CD4-positive, alpha-beta T cell (primary cell): ENCODE results near the gene ANKRD33B. TPM values are rescaled to one million over a fixed set of nuclear protein-coding genes. Genes with fewer than 3 reads are reported as not detected.

ENCODE experiments used
- ATAC-seq: fragments of 200-7000 bp; cut with Tn5 transposase; one replicate; pipeline ENCODE4 v1.10.0; 2022; ENCODE audit warnings: mild to moderate bottlenecking; ENCODE audit not compliant: poor library complexity
- CTCF ChIA-PET: fragments of 350-600 bp; sonication (Branson Sonifier 250); formaldehyde crosslinking; loops from one replicate; lab custom pipeline; 2021; ENCODE audit warnings: antibody characterized with exemption, inconsistent platforms; lab: Charles Lee
- POLR2A ChIA-PET: fragments of 350-600 bp; sonication (Branson Sonifier 250); formaldehyde crosslinking; loops from one replicate; lab custom pipeline; 2021; ENCODE audit warnings: antibody characterized with exemption, inconsistent platforms; lab: Charles Lee
- DNase-seq, 14 experiments: peaks; one replicate each; pipeline ENCODE4 v3.0.0-alpha.2; 2013 to 2020; ENCODE audit warnings: mixed read lengths in 2 of 14
- H3K27ac ChIP-seq, 2 donors: one replicate each; pipeline versions ENCODE4 v1.5.1 to v1.7.0; 2013; ENCODE audit warnings: low read length in 2 of 2, low read depth in 1 of 2, mild to moderate bottlenecking in 1 of 2
- H3K27me3 ChIP-seq, 2 experiments: 1 replicate in 1 of 2; 2 replicates in 1 of 2; pipeline versions ENCODE4 v1.6.1 to v1.7.0; 2013; ENCODE audit warnings: low read length in 2 of 2, control low read depth in 1 of 2, mild to moderate bottlenecking in 1 of 2, moderate library complexity in 1 of 2; ENCODE audit not compliant: insufficient read depth in 2 of 2, control insufficient read depth in 1 of 2
- H3K36me3 ChIP-seq: one replicate; pipeline ENCODE4 v1.6.1; 2013; ENCODE audit warnings: low read length, control low read depth; ENCODE audit not compliant: insufficient read depth
- H3K4me1 ChIP-seq: one replicate; pipeline ENCODE4 v1.6.1; 2013; ENCODE audit warnings: low read length, control low read depth; ENCODE audit not compliant: insufficient read depth
- H3K4me3 ChIP-seq: one replicate; pipeline ENCODE4 v1.5.1; 2013; ENCODE audit warnings: mild to moderate bottlenecking, low read length, moderate library complexity
- H3K9me3 ChIP-seq, 2 experiments: 1 replicate in 1 of 2; 2 replicates in 1 of 2; pipeline versions ENCODE4 v1.6.1 to v1.7.0; 2013; ENCODE audit warnings: low read length in 2 of 2, mild to moderate bottlenecking in 2 of 2, control low read depth in 1 of 2, moderate library complexity in 1 of 2; ENCODE audit not compliant: control insufficient read depth in 1 of 2, insufficient read depth in 1 of 2
- H3K27ac Mint-ChIP-seq: one replicate; pipeline ENCODE4 v1.8.0; 2020; ENCODE audit warnings: mixed read lengths
- H3K27me3 Mint-ChIP-seq: one replicate; pipeline ENCODE4 v1.8.0; 2021; ENCODE audit warnings: mixed read lengths
- H3K36me3 Mint-ChIP-seq: one replicate; pipeline ENCODE4 v1.8.0; 2021; ENCODE audit warnings: low read depth, mixed read lengths
- H3K4me1 Mint-ChIP-seq: one replicate; pipeline ENCODE4 v1.8.0; 2021; ENCODE audit warnings: low read depth, mixed read lengths
- H3K4me3 Mint-ChIP-seq: one replicate; pipeline ENCODE4 v1.8.0; 2020; ENCODE audit warnings: mild to moderate bottlenecking, mixed read lengths
- H3K9me3 Mint-ChIP-seq: one replicate; pipeline ENCODE4 v1.8.0; 2020; ENCODE audit warnings: mixed read lengths
- CTCF ChIP-seq: fragments of 200-600 bp; IDR thresholded peaks from one replicate; pipeline ENCODE4 v1.8.0; 2022; ENCODE audit warnings: antibody characterized with exemption, mild to moderate bottlenecking
- intact Hi-C, 2 experiments: fragments of 100-400 bp; cut with DNase I in 1 of 2; cut with micrococcal nuclease in 1 of 2; formaldehyde crosslinking; loops; one replicate each; pipeline versions ENCODE4 v1.15.1 to v1.9.0; 2023 to 2025; cut with DNase I, micrococcal nuclease
- total RNA-seq, 174 experiments: library from RNA in 2 of 174; stranded (reverse) in 2 of 174; gene quantifications; one replicate each; pipeline ENCODE4 v1.2.3 and lab custom pipeline; 2021 to 2026

Gene ANKRD33B
- total RNA-seq, 2 experiments from 2014 or later, result 0.99 to 1.3 TPM

GRCh38 chr5:10550222-10550995 is 13.5 kb upstream of the ANKRD33B start:
- CTCF ChIA-PET, result no interaction called here
- Mint-ChIP-seq H3K4me1 (no peaks in the 10 kb centered on the region), H3K36me3 (no peaks in the 10 kb centered on the region), H3K4me3 (no peak overlapping the region), H3K27me3 (no peaks in the 10 kb centered on the region), H3K27ac (no peak overlapping the region), H3K9me3 (no peaks in the 10 kb centered on the region)
- no peak overlapping the region for H3K4me3 ChIP-seq
- H3K36me3 ChIP-seq, result no peaks in the 10 kb centered on the region
- TF ChIP-seq CTCF, result no peak
- intact Hi-C loops, result loop anchor here in 1 of 2 experiments (5.0 kb wide), 1 partner anchor 207 kb away; no protein-coding TSS in a partner anchor
- H3K27me3 ChIP-seq, result no peaks in the 10 kb centered on the region
- POLR2A ChIA-PET, result no interaction called here
- no peak for ATAC-seq
- H3K9me3 ChIP-seq, result peaks cover 0 to 10% of the 10 kb centered on the region in 2 experiments
- no peak for DNase-seq
- peaks cover 10% of the 10 kb centered on the region for H3K4me1 ChIP-seq
- no peak overlapping the region for H3K27ac ChIP-seq

GRCh38 chr5:10551782-10552138 is 12.1 kb upstream of the ANKRD33B start:
- Histone ChIP-seq H3K36me3 (no peaks in the 10 kb centered on the region), H3K27ac (no peak overlapping the region), H3K27me3 (peaks cover 3 to 6% of the 10 kb centered on the region in 2 experiments), H3K9me3 (peaks cover 0 to 10% of the 10 kb centered on the region in 2 experiments), H3K4me3 (no peak overlapping the region), H3K4me1 (peaks cover 10% of the 10 kb centered on the region)
- Mint-ChIP-seq H3K4me3 (no peak overlapping the region), H3K36me3 (no peaks in the 10 kb centered on the region), H3K27ac (no peak overlapping the region), H3K4me1 (no peaks in the 10 kb centered on the region), H3K27me3 (peaks cover 4% of the 10 kb centered on the region), H3K9me3 (no peaks in the 10 kb centered on the region)
- ChIA-PET POLR2A (no interaction called here), CTCF (no interaction called here)
- intact Hi-C loops, result loop anchor here in 1 of 2 experiments (5.0 kb wide), 1 partner anchor 206 kb away; no protein-coding TSS in a partner anchor
- TF ChIP-seq CTCF, result no peak
- DNase-seq (no peak), ATAC-seq (no peak)

- Histone ChIP-seq H3K4me3 (no peak overlapping the region), H3K27ac (no peak overlapping the region), H3K9me3 (peaks cover 0 to 10% of the 10 kb centered on the region in 2 experiments), H3K27me3 (peaks cover 3 to 6% of the 10 kb centered on the region in 2 experiments), H3K4me1 (peaks cover 10% of the 10 kb centered on the region), H3K36me3 (no peaks in the 10 kb centered on the region)
- ATAC-seq (no peak), DNase-seq (peak in 1 of 14 experiments; percentile 26)
- no peak for TF ChIP-seq CTCF
- no peak overlapping the region for H3K4me3 Mint-ChIP-seq
- H3K4me1 Mint-ChIP-seq, result no peaks in the 10 kb centered on the region
- ChIA-PET POLR2A (no interaction called here), CTCF (interaction anchor here (0.6 kb wide), 1 partner anchor 255 kb away, joined by 3 read pairs; no protein-coding TSS in a partner anchor)
- intact Hi-C loops, result loop anchor here in 1 of 2 experiments (5.0 kb wide), 1 partner anchor 205 kb away; no protein-coding TSS in a partner anchor
- H3K27me3 Mint-ChIP-seq, result peaks cover 4% of the 10 kb centered on the region
- no peaks in the 10 kb centered on the region for H3K36me3 Mint-ChIP-seq
- H3K9me3 Mint-ChIP-seq, result no peaks in the 10 kb centered on the region
- H3K27ac Mint-ChIP-seq, result no peak overlapping the region
These were observed 11.4 kb upstream of the ANKRD33B start for GRCh38 chr5:10552183-10553143.
